Frontal cortex (tissue), 4 donors: ENCODE results near the gene NFATC2. TPM values are rescaled to one million over a fixed set of nuclear protein-coding genes. Genes with fewer than 3 reads are reported as not detected.

Source experiments
- DNase-seq, 2 donors: peaks; one replicate each; pipeline ENCODE4 v3.0.0; 2012; ENCODE audit warnings: low spot score in 2 of 2
- FAIRE-seq: peaks from 2 replicates; lab custom pipeline; 2012; peaks lifted over from hg19 to GRCh38; lab: Jason Lieb, UNC
- total RNA-seq: library from RNA; depleted of rRNA; stranded (reverse); fragments of >200 nt; gene quantifications from one replicate; pipeline ENCODE4 v1.2.3, GENCODE V29; 2014
- donor health status: control.
- donor health status: control.
- donor health status: control.

NFATC2 gene
- total RNA-seq, 1 donor from 2014 or later, result 0.41 TPM

- no peak for FAIRE-seq
- DNase-seq, result no peak
Observed at GRCh38 chr20:51525241-51526105, 17.0 kb downstream of the NFATC2 start.

- no peak for FAIRE-seq
- no peak for DNase-seq
Observed at GRCh38 chr20:51523276-51524013, 19.1 kb downstream of the NFATC2 start.

DNA sequence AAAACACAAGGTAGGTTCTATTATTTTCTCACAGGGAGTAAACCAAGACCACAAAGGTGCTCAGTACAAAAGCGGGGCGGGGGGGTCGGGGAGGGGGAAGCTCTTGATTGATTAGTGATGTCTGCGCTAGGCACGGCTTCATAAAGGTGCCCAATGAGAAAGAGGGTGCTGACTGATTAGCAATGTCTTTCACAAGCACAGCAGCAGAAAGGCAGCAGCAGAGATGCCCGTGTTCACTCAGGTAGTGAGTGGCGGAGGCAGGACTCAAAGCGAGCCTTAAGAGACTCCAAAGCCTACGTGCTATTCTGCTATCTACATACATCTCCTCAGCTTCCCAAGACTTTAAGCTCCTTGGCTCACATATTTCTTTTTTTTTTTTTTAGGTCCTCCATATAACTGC lies 20.3 kb downstream of the NFATC2 start:
- DNase-seq (no peak), FAIRE-seq (no peak)

GRCh38 chr20:51517839-51518238 lies 24.7 kb downstream of the NFATC2 start:
- no peak for FAIRE-seq

GRCh38 chr20:51516855-51517254 lies 25.7 kb downstream of the NFATC2 start:
- DNase-seq, result no peak
- FAIRE-seq, result no peak

More at GRCh38 chr20:51517839-51518238, 24.7 kb downstream of the NFATC2 start:
- no peak for DNase-seq

- FAIRE-seq, result no peak
- DNase-seq, result no peak
Observed at GRCh38 chr20:51514836-51515235, 27.7 kb downstream of the NFATC2 start.

DNA sequence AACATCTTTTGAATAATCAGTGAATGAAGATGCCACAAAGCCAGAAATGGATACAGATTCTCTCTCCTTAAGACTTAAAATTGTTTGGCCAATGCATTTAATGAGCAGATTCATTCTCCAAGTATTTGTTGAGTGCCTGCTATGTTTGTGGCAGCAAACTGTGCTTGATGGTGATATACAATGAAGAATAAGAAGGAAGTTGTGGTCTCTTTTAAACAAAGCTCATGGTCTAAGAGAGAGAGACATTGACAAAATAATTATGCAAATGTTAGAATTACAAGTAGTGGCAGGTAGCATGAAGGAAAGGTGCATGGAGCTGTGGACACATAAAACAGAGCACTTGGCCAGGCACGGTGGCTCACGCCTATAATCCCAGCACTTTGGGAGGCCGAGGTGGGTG lies 28.3 kb downstream of the NFATC2 start:
- no peak for FAIRE-seq
- no peak for DNase-seq

GRCh38 chr20:51513545-51513944 lies 29.0 kb downstream of the NFATC2 start:
- DNase-seq (no peak), FAIRE-seq (no peak)

GRCh38 chr20:51512645-51513044 lies 29.9 kb downstream of the NFATC2 start:
- DNase-seq (no peak), FAIRE-seq (no peak)

DNA sequence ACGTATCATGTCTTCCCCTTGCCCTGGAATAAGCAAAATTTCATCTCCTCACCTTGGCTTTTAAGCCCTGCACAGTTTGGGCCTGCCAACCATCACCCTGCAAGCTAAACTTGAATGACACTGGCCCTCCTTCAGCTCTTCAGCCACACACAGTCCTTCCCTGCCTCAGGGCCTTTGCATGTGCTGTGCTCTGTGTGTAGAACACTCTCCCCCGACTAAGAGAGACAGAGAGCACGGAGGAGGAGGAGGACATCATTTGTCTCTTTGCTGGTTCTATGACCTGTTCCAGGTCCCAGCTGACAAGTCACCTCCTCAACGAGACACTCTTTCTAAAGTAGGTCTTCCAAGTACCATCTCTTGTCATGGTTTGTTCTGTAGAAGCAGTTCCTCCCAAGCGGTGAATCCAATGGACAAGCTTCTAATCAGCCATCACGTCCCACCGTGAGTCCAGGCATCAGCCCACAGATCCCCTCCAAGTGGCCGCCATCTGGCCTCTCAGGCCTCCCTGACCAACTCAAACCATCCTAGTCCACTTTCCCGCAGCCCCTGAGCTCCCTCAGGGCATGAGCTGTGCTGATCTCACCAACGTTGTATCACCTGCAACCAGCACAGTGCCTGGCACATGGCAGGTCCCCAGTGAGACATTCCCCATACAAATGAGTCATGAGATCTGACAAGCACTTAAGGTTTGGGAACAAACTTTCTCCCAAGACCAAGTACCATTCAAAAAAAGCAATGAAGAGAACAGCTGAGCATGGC lies 30.5 kb downstream of the NFATC2 start:
- no peak for FAIRE-seq
- no peak for DNase-seq

GRCh38 chr20:51510936-51511605 lies 31.4 kb downstream of the NFATC2 start:
- DNase-seq (no peak), FAIRE-seq (no peak)

- FAIRE-seq (no peak), DNase-seq (no peak)
Observed at GRCh38 chr20:51510169-51510568, 32.4 kb downstream of the NFATC2 start.

GRCh38 chr20:51509208-51509607 lies 33.3 kb downstream of the NFATC2 start:
- no peak for DNase-seq
- FAIRE-seq, result no peak

DNA sequence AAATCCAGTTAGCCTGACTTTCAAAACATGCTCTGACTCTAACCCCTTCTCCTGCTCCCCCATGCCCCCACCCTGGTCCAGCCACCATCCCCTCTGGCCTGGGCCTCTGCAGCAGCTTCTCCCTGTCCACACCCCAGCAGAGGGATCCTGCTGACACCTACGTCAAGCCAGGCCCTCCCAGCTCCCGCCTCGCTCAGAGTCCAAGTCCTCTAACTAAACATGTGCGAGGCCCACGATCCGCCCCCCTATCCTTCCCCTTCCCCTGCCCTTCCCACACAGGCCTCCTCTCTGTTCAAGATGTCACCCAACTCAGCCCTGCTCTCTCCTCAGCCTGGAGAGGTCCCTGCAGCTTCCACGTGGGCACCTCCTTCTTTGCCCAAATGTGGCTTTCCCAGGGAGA lies 33.7 kb downstream of the NFATC2 start:
- DNase-seq, result no peak
- no peak for FAIRE-seq

DNA sequence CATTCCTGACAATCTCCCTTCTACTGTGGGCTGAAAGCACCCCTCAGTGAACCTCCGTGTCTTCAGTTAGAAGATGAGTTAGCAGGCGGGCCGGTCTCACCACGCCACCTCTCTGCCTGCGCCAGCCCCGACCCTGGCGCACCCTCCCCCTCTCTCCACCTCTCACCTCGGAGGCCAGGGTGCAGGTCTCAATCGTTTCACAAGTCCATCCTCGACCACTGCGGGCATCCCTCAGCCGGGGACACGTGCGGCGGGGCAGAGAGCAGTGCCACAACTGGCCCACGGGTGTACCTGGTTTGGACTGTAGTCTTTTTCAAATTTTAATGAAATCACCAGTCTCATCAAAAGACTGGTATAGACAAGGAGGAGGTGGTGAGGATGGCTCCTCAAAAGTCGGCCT lies 34.4 kb downstream of the NFATC2 start:
- no peak for FAIRE-seq
- DNase-seq, result no peak

DNA sequence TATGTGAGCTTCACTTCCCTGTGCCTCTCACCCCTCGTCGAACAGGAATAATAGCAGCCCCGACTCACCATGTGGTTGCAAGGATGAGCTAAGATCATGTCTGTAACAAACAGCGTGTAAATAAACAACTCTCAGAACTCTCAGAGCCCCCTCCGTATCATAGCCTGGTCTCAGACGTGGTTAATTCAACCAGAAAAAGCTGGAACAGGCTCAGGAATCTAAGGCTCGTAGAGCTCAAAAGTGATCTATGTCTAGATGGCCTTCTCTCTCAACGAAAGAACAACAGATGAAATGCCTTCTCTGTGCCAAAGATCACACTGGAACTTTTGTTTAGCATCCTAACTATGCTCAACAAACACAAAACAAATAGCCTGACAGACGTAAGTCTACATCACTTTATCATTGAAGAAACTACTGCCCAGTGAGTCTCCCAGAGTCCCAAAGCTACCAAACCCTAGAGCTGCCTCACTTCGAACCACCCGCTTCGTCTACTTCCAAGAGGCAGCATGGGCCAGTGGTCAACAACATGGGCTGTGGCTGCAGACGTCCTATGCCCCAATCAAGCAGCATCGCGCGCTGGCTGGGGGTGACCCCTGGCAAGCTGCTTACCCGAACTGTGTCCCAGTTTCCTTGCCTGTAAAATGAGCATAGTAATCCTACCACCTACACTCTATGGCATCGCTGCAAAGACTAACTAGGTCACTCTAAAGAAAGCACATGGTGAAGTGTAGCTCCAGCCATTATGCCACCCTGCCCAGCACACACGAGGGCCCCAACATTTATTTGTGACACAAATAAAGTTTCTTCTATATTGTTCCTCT lies 35.1 kb downstream of the NFATC2 start:
- FAIRE-seq, result no peak

DNA sequence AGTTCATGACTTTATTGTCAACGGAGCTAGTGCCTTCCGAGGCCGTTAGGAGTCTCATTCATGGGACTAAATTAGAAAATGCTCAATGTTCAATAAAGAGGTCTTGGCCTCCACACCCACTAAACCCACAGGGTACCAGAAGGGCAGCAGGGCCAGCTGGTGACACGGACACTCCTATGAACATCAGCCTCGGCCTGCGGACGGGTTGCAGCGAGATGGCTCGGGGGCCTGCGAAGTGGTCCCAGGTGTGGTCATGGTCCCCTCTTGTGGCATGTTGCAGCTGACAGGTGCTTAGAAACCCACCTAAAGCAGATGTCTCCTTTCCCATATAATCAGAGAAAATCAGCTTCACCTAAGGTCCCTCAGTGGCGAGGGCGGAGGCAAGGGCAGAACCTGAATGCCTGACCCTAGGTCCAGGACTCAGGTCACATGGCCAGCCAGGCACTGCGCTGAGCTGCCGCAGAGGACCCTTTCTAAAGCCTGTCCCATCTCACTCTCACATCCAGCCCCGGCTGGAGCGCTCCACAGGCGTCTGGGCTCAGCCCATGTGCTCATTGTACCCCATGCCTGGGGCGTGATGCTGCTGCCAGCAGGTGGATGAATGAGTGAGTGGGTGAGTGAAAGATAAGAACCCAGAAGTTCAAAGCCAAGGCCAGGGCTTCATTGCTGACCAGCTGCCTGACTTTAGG lies 35.8 kb downstream of the NFATC2 start:
- FAIRE-seq, result no peak
- DNase-seq, result no peak

More for the DNA sequence above, 35.1 kb downstream of the NFATC2 start:
- no peak for DNase-seq

GRCh38 chr20:51505566-51505965 lies 37.0 kb downstream of the NFATC2 start:
- no peak for DNase-seq
- no peak for FAIRE-seq

GRCh38 chr20:51503376-51503775 lies 39.1 kb downstream of the NFATC2 start:
- FAIRE-seq, result no peak
- no peak for DNase-seq
